B cell (primary cell): ENCODE data around the gene IDNK. TPM values are rescaled to one million over a fixed set of nuclear protein-coding genes. Genes with fewer than 3 reads are reported as not detected.

ENCODE experiments used
- ATAC-seq: fragments of 200-7000 bp; cut with Tn5 transposase; one replicate; pipeline ENCODE4 v1.10.0; 2021; ENCODE audit warnings: low read depth, mild to moderate bottlenecking, moderate number of reproducible peaks, moderate library complexity
- CTCF ChIA-PET: fragments of 350-600 bp; sonication (Branson Sonifier 250); formaldehyde crosslinking; loops from one replicate; lab custom pipeline; 2021; ENCODE audit warnings: antibody characterized with exemption, inconsistent platforms; lab: Charles Lee
- POLR2A ChIA-PET: fragments of 350-600 bp; sonication (Branson Sonifier 250); formaldehyde crosslinking; loops from one replicate; lab custom pipeline; 2021; ENCODE audit warnings: antibody characterized with exemption; lab: Charles Lee
- DNase-seq: peaks from one replicate; pipeline ENCODE4 v3.0.0; 2013
- H2AFZ ChIP-seq: 2 replicates; pipeline ENCODE4 v1.6.1; 2012; ENCODE audit warnings: mild to moderate bottlenecking, low read depth, low read length; ENCODE audit not compliant: insufficient read depth, poor library complexity, severe bottlenecking
- H3K27ac ChIP-seq, 2 donors: 1 replicate in 1 of 2; 2 replicates in 1 of 2; pipeline ENCODE4 v1.5.1; 2012 to 2013; ENCODE audit warnings: low read length in 2 of 2, mild to moderate bottlenecking in 2 of 2, moderate library complexity in 1 of 2
- H3K27me3 ChIP-seq, 4 experiments: fragments of 200-600 bp in 1 of 4; sonication (generic) in 1 of 4; replicated peaks in 1 of 4; 1 replicate in 2 of 4; 2 replicates in 2 of 4; pipeline versions ENCODE4 v1.6.1 to v1.7.0; 2013 to 2016; ENCODE audit warnings: low read length in 3 of 4, mild to moderate bottlenecking in 2 of 4, mixed read lengths in 1 of 4, moderate library complexity in 1 of 4; ENCODE audit not compliant: insufficient read depth in 4 of 4, control insufficient read depth in 3 of 4; ENCODE audit errors: control extremely low read depth in 1 of 4
- H3K36me3 ChIP-seq, 2 experiments: replicated peaks in 1 of 2; 1 replicate in 1 of 2; 2 replicates in 1 of 2; pipeline versions ENCODE4 v1.6.1 to v1.7.1; 2013; ENCODE audit warnings: low read length in 1 of 2; ENCODE audit not compliant: insufficient read depth in 2 of 2, control insufficient read depth in 1 of 2; ENCODE audit errors: control extremely low read depth in 1 of 2, extremely low read depth in 1 of 2
- H3K4me1 ChIP-seq, 2 donors: fragments of 200-600 bp in 1 of 2; sonication (generic) in 1 of 2; 1 replicate in 1 of 2; 2 replicates in 1 of 2; pipeline versions ENCODE4 v1.5.1 to v1.6.1; 2013 to 2017; ENCODE audit warnings: low read length in 2 of 2; ENCODE audit not compliant: control insufficient read depth in 2 of 2, insufficient read depth in 2 of 2
- H3K4me2 ChIP-seq: replicated peaks from 2 replicates; pipeline ENCODE3; 2012; ENCODE audit warnings: mild to moderate bottlenecking, low read depth, low read length; ENCODE audit not compliant: poor library complexity, severe bottlenecking
- H3K4me3 ChIP-seq, 5 experiments: fragments of 200-600 bp in 1 of 5; sonication (generic) in 1 of 5; 1 replicate in 3 of 5; 2 replicates in 2 of 5; pipeline versions ENCODE4 v1.5.1 to v1.7.0; 2011 to 2016; ENCODE audit warnings: low read length in 4 of 5, mild to moderate bottlenecking in 4 of 5, low read depth in 2 of 5, control low read depth in 1 of 5, moderate library complexity in 1 of 5; ENCODE audit not compliant: insufficient read depth in 1 of 5; ENCODE audit errors: control extremely low read depth in 1 of 5, extremely low read depth in 1 of 5
- H3K79me2 ChIP-seq: fragments of 200-600 bp; sonication (generic); one replicate; pipeline ENCODE4 v1.6.0; 2016; ENCODE audit warnings: low read length; ENCODE audit not compliant: control insufficient read depth, insufficient read depth
- H3K9ac ChIP-seq: fragments of 200-600 bp; sonication (generic); 2 replicates; pipeline ENCODE4 v1.6.1; 2017; ENCODE audit warnings: mild to moderate bottlenecking, low read length, moderate library complexity
- H3K9me3 ChIP-seq, 3 donors: one replicate each; pipeline versions ENCODE4 v1.6.1 to v1.7.1; 2013; ENCODE audit warnings: low read length in 2 of 3; ENCODE audit not compliant: control insufficient read depth in 2 of 3, insufficient read depth in 1 of 3; ENCODE audit errors: control extremely low read depth in 1 of 3
- H4K20me1 ChIP-seq: 2 replicates; pipeline ENCODE4 v1.6.0; 2012; ENCODE audit warnings: mild to moderate bottlenecking, low read length; ENCODE audit not compliant: insufficient read depth, control insufficient read depth, poor library complexity, severe bottlenecking
- H3K27ac Mint-ChIP-seq: one replicate; pipeline ENCODE4 v1.8.0; 2021; ENCODE audit warnings: mixed read lengths
- H3K27me3 Mint-ChIP-seq: one replicate; pipeline ENCODE4 v1.8.0; 2021; ENCODE audit warnings: mixed read lengths
- H3K4me1 Mint-ChIP-seq: one replicate; pipeline ENCODE4 v1.8.0; 2021; ENCODE audit warnings: mixed read lengths
- H3K4me3 Mint-ChIP-seq: one replicate; pipeline ENCODE4 v1.8.0; 2021; ENCODE audit warnings: mixed read lengths
- H3K9me3 Mint-ChIP-seq: one replicate; pipeline ENCODE4 v1.8.0; 2022; ENCODE audit warnings: mixed read lengths; ENCODE audit not compliant: insufficient read depth
- CTCF ChIP-seq: fragments of 200-600 bp; IDR thresholded peaks from one replicate; pipeline ENCODE4 v1.8.0; 2022; ENCODE audit warnings: antibody characterized with exemption, mild to moderate bottlenecking
- EZH2 ChIP-seq: IDR thresholded peaks from 2 replicates; pipeline ENCODE4 v1.6.1; 2012; ENCODE audit warnings: borderline replicate concordance, low read depth, mild to moderate bottlenecking, moderate library complexity, low read length; ENCODE audit not compliant: insufficient read depth, poor library complexity, severe bottlenecking
- WGBS: methylation state at CpG from one replicate; pipeline ENCODE4 v1.1.5; 2013; ENCODE audit warnings: missing lambda C conversion rate; ENCODE audit not compliant: insufficient coverage; 5-methylcytosine and 5-hydroxymethylcytosine counted together
- intact Hi-C: fragments of 100-400 bp; cut with micrococcal nuclease; formaldehyde crosslinking; loops from one replicate; pipeline ENCODE4 v1.10.0; 2022
- polyA plus RNA-seq: library from polyadenylated mRNA; depleted of rRNA; stranded (reverse); fragments of >200 nt; gene quantifications from 2 replicates; pipeline ENCODE4 v1.2.3, GENCODE V29; 2012
- total RNA-seq, 2 donors: library from RNA; stranded (reverse); fragments of 120-200 nt in 1 of 2; gene quantifications; 1 replicate in 1 of 2; 2 replicates in 1 of 2; pipeline versions ENCODE4 v1.2.3 to v1.2.4, GENCODE V29; 2013 to 2022

The IDNK gene
- total and polyA plus RNA-seq, 2 donors (not counting 1 experiment from before 2014, with no cell fraction given), result 9.3 to 11.6 TPM

- Histone ChIP-seq H3K4me2 (no peak overlapping the region), H2AFZ (peak overlapping the region; percentile 0), H3K36me3 (no peaks in the 10 kb centered on the region), H3K9me3 (no peaks in the 10 kb centered on the region), H3K9ac (no peak overlapping the region), H3K4me3 (no peak overlapping the region), H3K4me1 (peaks cover 9 to 21% of the 10 kb centered on the region in 2 donors), H3K27me3 (no peaks in the 10 kb centered on the region), H3K27ac (no peak overlapping the region), H4K20me1 (no peaks in the 10 kb centered on the region), H3K79me2 (peaks cover 2% of the 10 kb centered on the region)
- peaks cover 33% of the 10 kb centered on the region for H3K4me1 Mint-ChIP-seq
- intact Hi-C loops, result loop anchor here (1.0 to 5.0 kb wide), 2 partner anchors 28 to 641 kb away; no protein-coding TSS in a partner anchor
- ATAC-seq (no peak), DNase-seq (peak; percentile 70)
- POLR2A ChIA-PET, result interaction anchor here (0.6 to 1.2 kb wide), 3 partner anchors 28 to 86 kb away, joined by 3 to 5 read pairs (median 3); partner anchors contain the start of gene UBQLN1
- peak overlapping the region; percentile 46 for H3K4me3 Mint-ChIP-seq
- H3K27me3 Mint-ChIP-seq, result no peaks in the 10 kb centered on the region
- no peak for TF ChIP-seq EZH2
- peak; percentile 58 for TF ChIP-seq CTCF
- H3K27ac Mint-ChIP-seq, result peak overlapping the region; percentile 13
- WGBS, result 3% methylated on average over 3 of the region's 7 CpGs
- CTCF ChIA-PET, result interaction anchor here (0.6 to 2.5 kb wide), 33 partner anchors 8 to 640 kb away, joined by 3 to 78 read pairs (median 4); partner anchors contain the start of gene UBQLN1
- no peaks in the 10 kb centered on the region for H3K9me3 Mint-ChIP-seq
Measured at GRCh38 chr9:83620841-83621636, 1.9 kb upstream of the IDNK start.
